Activated T-cell treated with anti-CD3 and anti-CD28 coated beads for 4 hours (primary cell): ENCODE data around the gene EXOC6B.

Experiments
- DNase-seq: peaks from one replicate; pipeline ENCODE4 v3.0.0-alpha.2; 2020

EXOC6B gene

GRCh38 chr2:72129681-72130340 is 696.0 kb downstream of the EXOC6B start:
- no peak for DNase-seq

GRCh38 chr2:72128843-72129227 is 697.0 kb downstream of the EXOC6B start:
- no peak for DNase-seq

GRCh38 chr2:72128059-72128842 is 697.6 kb downstream of the EXOC6B start:
- DNase-seq: no peak

- no peak for DNase-seq
These were observed 698.3 kb downstream of the EXOC6B start for GRCh38 chr2:72127401-72128058.

- DNase-seq: no peak
These were observed 699.4 kb downstream of the EXOC6B start for GRCh38 chr2:72126186-72127100.
